ENCODE measurements around the gene EDA.

Gene EDA

GRCh38 chrX:69630147-69630546 lies 14.2 kb downstream of the EDA start:
- Mint-ChIP-seq H3K4me3 (no peak overlapping the region), H3K36me3 (ENCODE audit: low read depth) (no peaks in the 10 kb centered on the region)
- intact Hi-C loops (cut with micrococcal nuclease): no loop called here

DNA sequence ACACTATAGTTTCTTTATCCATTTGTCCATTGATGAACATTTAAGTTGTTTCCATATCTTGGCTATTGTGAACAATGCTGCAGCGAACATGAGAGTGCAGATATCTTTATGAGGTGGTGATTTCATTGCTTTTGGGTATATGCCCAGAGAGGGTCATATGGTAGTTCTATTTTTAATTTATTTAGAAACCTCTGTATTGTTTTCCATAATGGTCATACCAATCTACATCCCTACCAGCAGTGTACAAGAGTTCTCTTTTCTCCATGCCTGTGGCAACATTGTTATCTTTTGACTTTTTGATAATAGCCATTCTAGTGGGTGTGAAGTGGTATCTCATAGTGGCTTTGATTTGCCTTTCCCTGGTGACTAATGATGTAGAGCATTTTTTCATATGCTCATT lies 48.8 kb downstream of the EDA start:
- Mint-ChIP-seq H3K27ac (no peak overlapping the region), H3K27me3 (no peaks in the 10 kb centered on the region), H3K9me3 (peaks cover 19% of the 10 kb centered on the region), H3K4me3 (no peak overlapping the region), H3K4me1 (ENCODE audit: low read depth) (no peaks in the 10 kb centered on the region), H3K36me3 (ENCODE audit: low read depth) (no peaks in the 10 kb centered on the region)
- intact Hi-C loops (cut with micrococcal nuclease): no loop called here

More at GRCh38 chrX:69630147-69630546, 14.2 kb downstream of the EDA start:
- Mint-ChIP-seq H3K4me1 (ENCODE audit: low read depth) (no peaks in the 10 kb centered on the region), H3K27me3 (no peaks in the 10 kb centered on the region), H3K9me3 (no peaks in the 10 kb centered on the region), H3K27ac (no peak overlapping the region)

- no peak overlapping the region for H3K4me3 Mint-ChIP-seq
- peaks cover 44% of the 10 kb centered on the region for H3K9me3 Mint-ChIP-seq
- intact Hi-C loops (cut with micrococcal nuclease): no loop called here
- H3K36me3 Mint-ChIP-seq (ENCODE audit: low read depth): no peaks in the 10 kb centered on the region
- H3K27ac Mint-ChIP-seq: no peak overlapping the region
- H3K27me3 Mint-ChIP-seq: no peaks in the 10 kb centered on the region
- no peaks in the 10 kb centered on the region for H3K4me1 Mint-ChIP-seq (ENCODE audit: low read depth)
Observed at GRCh38 chrX:69670001-69670555, 54.2 kb downstream of the EDA start.

GRCh38 chrX:69674891-69675290 lies 59.0 kb downstream of the EDA start:
- H3K4me3 Mint-ChIP-seq: no peak overlapping the region
- no peaks in the 10 kb centered on the region for H3K27me3 Mint-ChIP-seq
- intact Hi-C loops (cut with micrococcal nuclease): no loop called here
- no peaks in the 10 kb centered on the region for H3K4me1 Mint-ChIP-seq (ENCODE audit: low read depth)
- H3K36me3 Mint-ChIP-seq (ENCODE audit: low read depth): no peaks in the 10 kb centered on the region
- peaks cover 45% of the 10 kb centered on the region for H3K9me3 Mint-ChIP-seq
- H3K27ac Mint-ChIP-seq: no peak overlapping the region

GRCh38 chrX:69705818-69706217 lies 89.9 kb downstream of the EDA start:
- Mint-ChIP-seq H3K27ac (no peak overlapping the region), H3K36me3 (ENCODE audit: low read depth) (no peaks in the 10 kb centered on the region), H3K9me3 (peaks cover 21% of the 10 kb centered on the region), H3K27me3 (no peaks in the 10 kb centered on the region), H3K4me1 (ENCODE audit: low read depth) (no peaks in the 10 kb centered on the region), H3K4me3 (no peak overlapping the region)
- intact Hi-C loops (cut with micrococcal nuclease): no loop called here

DNA sequence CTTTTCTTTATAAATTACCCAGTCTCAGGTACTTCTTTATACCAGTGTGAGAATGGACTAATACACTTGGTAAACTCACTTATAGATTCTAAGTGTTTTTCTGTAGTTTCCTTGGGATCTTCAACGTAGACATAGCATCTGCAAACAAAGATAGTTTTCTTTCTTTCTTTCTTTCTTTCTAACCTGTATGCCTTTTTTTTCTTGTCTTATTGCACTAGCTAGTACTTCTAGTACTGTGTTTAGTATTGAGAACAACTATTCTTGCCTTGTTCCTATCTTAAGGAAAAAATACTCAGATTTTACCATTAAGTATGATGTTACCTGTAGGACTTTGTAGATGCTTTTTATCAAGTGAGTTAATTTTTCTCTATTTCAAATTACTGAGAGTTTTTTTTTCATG lies 102.2 kb downstream of the EDA start:
- intact Hi-C loops (cut with micrococcal nuclease): no loop called here
- no peaks in the 10 kb centered on the region for H3K36me3 Mint-ChIP-seq (ENCODE audit: low read depth)
- H3K27me3 Mint-ChIP-seq: no peaks in the 10 kb centered on the region
- no peaks in the 10 kb centered on the region for H3K4me1 Mint-ChIP-seq (ENCODE audit: low read depth)
- peaks cover 26% of the 10 kb centered on the region for H3K9me3 Mint-ChIP-seq
- H3K27ac Mint-ChIP-seq: no peak overlapping the region
- H3K4me3 Mint-ChIP-seq: no peak overlapping the region

GRCh38 chrX:69724307-69724706 lies 108.4 kb downstream of the EDA start:
- no peak overlapping the region for H3K4me3 Mint-ChIP-seq
- no peak overlapping the region for H3K27ac Mint-ChIP-seq
- intact Hi-C loops (cut with micrococcal nuclease): no loop called here
- H3K27me3 Mint-ChIP-seq: no peaks in the 10 kb centered on the region
- H3K9me3 Mint-ChIP-seq: peaks cover 5% of the 10 kb centered on the region
- no peaks in the 10 kb centered on the region for H3K36me3 Mint-ChIP-seq (ENCODE audit: low read depth)
- no peaks in the 10 kb centered on the region for H3K4me1 Mint-ChIP-seq (ENCODE audit: low read depth)

GRCh38 chrX:69740317-69740716 lies 124.4 kb downstream of the EDA start:
- H3K27me3 Mint-ChIP-seq: no peaks in the 10 kb centered on the region
- intact Hi-C loops (cut with micrococcal nuclease): no loop called here
- no peak overlapping the region for H3K27ac Mint-ChIP-seq
- no peaks in the 10 kb centered on the region for H3K36me3 Mint-ChIP-seq (ENCODE audit: low read depth)
- no peak overlapping the region for H3K4me3 Mint-ChIP-seq
- H3K4me1 Mint-ChIP-seq (ENCODE audit: low read depth): no peaks in the 10 kb centered on the region
- peaks cover 15% of the 10 kb centered on the region for H3K9me3 Mint-ChIP-seq

GRCh38 chrX:69741721-69742120 lies 125.8 kb downstream of the EDA start:
- no peak overlapping the region for H3K4me3 Mint-ChIP-seq
- no peak overlapping the region for H3K27ac Mint-ChIP-seq
- peaks cover 15% of the 10 kb centered on the region for H3K9me3 Mint-ChIP-seq
- no peaks in the 10 kb centered on the region for H3K36me3 Mint-ChIP-seq (ENCODE audit: low read depth)
- no peaks in the 10 kb centered on the region for H3K4me1 Mint-ChIP-seq (ENCODE audit: low read depth)
- no peaks in the 10 kb centered on the region for H3K27me3 Mint-ChIP-seq
- intact Hi-C loops (cut with micrococcal nuclease): no loop called here

DNA sequence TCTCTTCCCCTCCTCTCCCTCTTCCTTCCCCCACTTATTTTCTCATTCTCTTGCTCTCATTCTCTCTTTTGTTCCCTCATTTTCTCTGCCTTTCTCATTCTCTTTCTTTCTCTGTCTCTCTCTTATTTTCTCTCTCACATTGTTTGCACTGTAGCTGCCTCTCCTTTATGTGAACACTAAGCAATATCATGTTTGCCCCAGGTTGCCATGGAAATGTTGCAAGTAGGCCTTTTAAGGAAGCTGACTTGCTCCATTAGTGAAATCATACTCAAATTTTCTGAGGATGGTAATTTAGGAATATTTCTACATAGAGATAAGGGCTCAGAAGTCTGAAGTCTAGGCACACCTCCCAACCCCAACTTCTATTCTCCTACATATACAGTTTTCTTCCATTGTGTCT lies 130.1 kb downstream of the EDA start:
- H3K36me3 Mint-ChIP-seq (ENCODE audit: low read depth): no peaks in the 10 kb centered on the region
- H3K27me3 Mint-ChIP-seq: no peaks in the 10 kb centered on the region
- H3K4me1 Mint-ChIP-seq (ENCODE audit: low read depth): no peaks in the 10 kb centered on the region
- no peak overlapping the region for H3K4me3 Mint-ChIP-seq
- H3K9me3 Mint-ChIP-seq: peaks cover 7% of the 10 kb centered on the region
- intact Hi-C loops (cut with micrococcal nuclease): no loop called here
- H3K27ac Mint-ChIP-seq: no peak overlapping the region

DNA sequence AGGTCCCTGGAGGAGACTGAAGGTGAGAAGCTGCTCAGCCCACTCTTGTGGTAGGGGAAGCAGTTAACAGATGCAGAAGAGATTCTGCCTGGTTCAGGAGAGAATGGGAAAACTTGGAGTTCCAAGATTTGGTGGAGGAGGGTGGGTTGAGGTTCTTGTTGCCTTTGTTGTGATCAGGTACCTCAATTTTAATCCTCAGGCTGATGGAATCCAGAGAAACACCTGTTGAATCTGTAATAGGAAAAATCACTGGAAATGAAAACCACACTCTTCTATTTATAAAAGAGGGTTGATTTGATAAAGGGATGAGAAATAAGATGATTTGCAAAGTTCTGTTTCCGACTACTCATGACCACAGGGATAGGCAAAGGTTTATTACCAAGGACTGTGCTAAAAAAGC lies 132.1 kb downstream of the EDA start:
- intact Hi-C loops (cut with micrococcal nuclease): no loop called here
- Mint-ChIP-seq H3K27me3 (no peaks in the 10 kb centered on the region), H3K36me3 (ENCODE audit: low read depth) (no peaks in the 10 kb centered on the region), H3K9me3 (peaks cover 5% of the 10 kb centered on the region), H3K27ac (no peak overlapping the region), H3K4me3 (no peak overlapping the region), H3K4me1 (ENCODE audit: low read depth) (no peaks in the 10 kb centered on the region)

- no peaks in the 10 kb centered on the region for H3K27me3 Mint-ChIP-seq
- H3K4me1 Mint-ChIP-seq (ENCODE audit: low read depth): no peaks in the 10 kb centered on the region
- intact Hi-C loops (cut with micrococcal nuclease): no loop called here
- no peak overlapping the region for H3K27ac Mint-ChIP-seq
- H3K4me3 Mint-ChIP-seq: no peak overlapping the region
- H3K9me3 Mint-ChIP-seq: peaks cover 4% of the 10 kb centered on the region
- H3K36me3 Mint-ChIP-seq (ENCODE audit: low read depth): no peaks in the 10 kb centered on the region
Observed at GRCh38 chrX:69759921-69760625, 144.2 kb downstream of the EDA start.

GRCh38 chrX:69761633-69762032 lies 145.7 kb downstream of the EDA start:
- no peaks in the 10 kb centered on the region for H3K27me3 Mint-ChIP-seq
- H3K4me3 Mint-ChIP-seq: no peak overlapping the region
- no peaks in the 10 kb centered on the region for H3K9me3 Mint-ChIP-seq

DNA sequence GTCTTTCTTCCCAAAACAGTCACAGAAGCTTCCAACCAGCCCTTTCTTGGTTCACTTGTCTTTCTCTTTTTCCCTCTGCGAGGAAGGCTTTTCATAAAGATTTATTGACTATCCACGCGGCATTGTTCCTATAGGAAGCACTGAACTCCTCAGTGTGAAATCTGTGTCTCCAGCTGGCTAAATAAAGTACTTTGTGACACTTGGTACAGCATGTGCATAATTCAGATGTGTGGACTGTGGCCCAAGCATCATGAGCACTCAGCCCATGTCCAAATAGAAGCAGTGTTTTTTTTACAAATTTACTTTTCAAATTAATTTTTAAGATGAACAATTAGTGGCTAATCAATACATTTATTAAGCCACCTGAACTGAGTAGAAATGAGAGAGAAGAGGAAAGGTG lies 146.4 kb downstream of the EDA start:
- Mint-ChIP-seq H3K27ac (no peak overlapping the region), H3K9me3 (no peaks in the 10 kb centered on the region), H3K36me3 (ENCODE audit: low read depth) (no peaks in the 10 kb centered on the region)

More at GRCh38 chrX:69761633-69762032, 145.7 kb downstream of the EDA start:
- no peaks in the 10 kb centered on the region for H3K36me3 Mint-ChIP-seq (ENCODE audit: low read depth)
- intact Hi-C loops (cut with micrococcal nuclease): no loop called here
- no peak overlapping the region for H3K27ac Mint-ChIP-seq
- no peaks in the 10 kb centered on the region for H3K4me1 Mint-ChIP-seq (ENCODE audit: low read depth)

More for the DNA sequence above, 146.4 kb downstream of the EDA start:
- H3K27me3 Mint-ChIP-seq: no peaks in the 10 kb centered on the region
- H3K4me1 Mint-ChIP-seq (ENCODE audit: low read depth): no peaks in the 10 kb centered on the region
- intact Hi-C loops (cut with micrococcal nuclease): no loop called here
- no peak overlapping the region for H3K4me3 Mint-ChIP-seq
